Testis (tissue), 3 donors: Measurements from ENCODE around the gene NECTIN1. TPM values are rescaled to one million over a fixed set of nuclear protein-coding genes. Genes with fewer than 3 reads are reported as not detected.

ENCODE experiments used
- DNase-seq: peaks from one replicate; pipeline ENCODE4 v3.0.0-alpha.2; 2019
- H3K27ac ChIP-seq, 2 donors: fragments of 200-600 bp; sonication (generic); one replicate each; pipeline ENCODE4 v1.5.1; 2019
- H3K27me3 ChIP-seq: fragments of 200-600 bp; sonication (generic); one replicate; pipeline ENCODE4 v1.5.1; 2019
- H3K36me3 ChIP-seq: fragments of 200-600 bp; sonication (generic); one replicate; pipeline ENCODE4 v1.5.1; 2017; ENCODE audit warnings: low read depth; ENCODE audit errors: missing control alignments
- H3K4me1 ChIP-seq: fragments of 200-600 bp; sonication (generic); one replicate; pipeline ENCODE4 v1.5.1; 2019
- H3K4me3 ChIP-seq, 2 donors: fragments of 200-600 bp; sonication (generic); one replicate each; pipeline ENCODE4 v1.5.1; 2017 to 2019
- H3K9me3 ChIP-seq: fragments of 200-600 bp; sonication (generic); one replicate; pipeline ENCODE4 v1.5.1; 2017
- CTCF ChIP-seq, 3 experiments: fragments of 450-650 bp in 2 of 3; fragments of 200-600 bp in 1 of 3; sonication (generic) in 1 of 3; IDR thresholded peaks; one replicate each; pipeline ENCODE4 v1.5.1; 2016 to 2019; ENCODE audit warnings: antibody characterized with exemption in 3 of 3, mild to moderate bottlenecking in 2 of 3, moderate library complexity in 1 of 3
- POLR2A ChIP-seq: fragments of 450-650 bp; IDR thresholded peaks from one replicate; pipeline ENCODE4 v1.6.1; 2017; ENCODE audit warnings: antibody characterized with exemption, mild to moderate bottlenecking, moderate library complexity
- WGBS, 2 donors: methylation state at CpG; one replicate each; pipeline ENCODE4 v1.1.5; 2018; 5-methylcytosine and 5-hydroxymethylcytosine counted together
- intact Hi-C: fragments of 100-400 bp; cut with DNase I; formaldehyde crosslinking; loops from one replicate; pipeline ENCODE4 v1.15.1; 2023; ENCODE audit warnings: low total_unique reads
- polyA plus RNA-seq: library from polyadenylated mRNA; stranded (reverse); fragments of 350-450 nt; fragmentation: Illumina TruSeq; extraction: RNeasy Lipid Tissue Mini Kit (QIAGEN cat#74804); gene quantifications from one replicate; pipeline ENCODE4 v1.2.3, GENCODE V29; 2014; ENCODE audit warnings: low read depth, low replicate concordance; ENCODE audit not compliant: insufficient read depth
- total RNA-seq, 2 donors: library from RNA; depleted of rRNA; stranded (reverse); fragments of >200 nt; gene quantifications; one replicate each; pipeline ENCODE4 v1.2.3, GENCODE V29; 2016

NECTIN1 gene
- total and polyA plus RNA-seq, 3 donors from 2014 or later = 5.2 to 5.4 (median 5.2) TPM

DNA sequence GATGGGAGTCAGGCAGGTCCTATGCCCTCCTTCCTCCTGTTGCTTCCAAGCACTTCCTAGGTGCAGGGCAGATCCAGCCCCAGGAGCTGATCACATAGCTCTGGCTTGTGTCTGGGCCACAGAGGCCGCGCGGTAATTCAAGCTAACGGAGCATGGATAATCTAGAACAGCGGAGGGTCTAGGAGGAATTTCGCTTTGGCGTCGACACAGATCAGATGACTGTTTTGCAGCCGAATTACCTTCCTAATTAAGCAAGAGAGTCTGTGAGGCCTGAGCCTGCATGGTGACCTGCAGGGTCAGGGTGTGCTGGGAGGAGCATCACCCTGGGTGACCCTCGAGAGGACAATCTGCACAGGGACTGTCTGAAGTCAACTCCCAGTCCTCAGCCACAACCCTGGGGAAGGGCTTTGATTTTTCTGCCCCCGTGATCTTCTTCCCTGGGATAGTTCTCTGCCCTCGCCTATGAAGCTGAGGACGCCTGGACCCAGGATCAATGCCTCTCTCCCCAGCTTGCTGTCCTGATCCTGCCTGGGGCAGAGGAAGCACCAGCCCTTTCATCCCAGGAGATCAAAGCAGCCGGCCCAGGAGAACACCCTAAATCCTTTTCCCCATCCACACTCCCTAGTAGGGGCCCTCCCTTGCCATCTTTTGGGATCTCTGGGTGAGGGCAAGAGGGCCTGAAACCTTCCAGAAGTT is 11.0 kb downstream of the NECTIN1 start:
- intact Hi-C loops = no loop called here
- Histone ChIP-seq H3K9me3 (no peaks in the 10 kb centered on the region), H3K4me1 (no peaks in the 10 kb centered on the region), H3K27ac (no peak overlapping the region), H3K36me3 (no peaks in the 10 kb centered on the region), H3K27me3 (no peaks in the 10 kb centered on the region), H3K4me3 (no peak overlapping the region)
- no peak for DNase-seq
- no peak for TF ChIP-seq POLR2A
- 88 to 89% methylated on average over 13 to 14 of the region's 14 CpGs for WGBS, 2 donors

- no peaks in the 10 kb centered on the region for H3K4me1 ChIP-seq
Measured at GRCh38 chr11:119716582-119717498, 12.2 kb downstream of the NECTIN1 start.

GRCh38 chr11:119714590-119714989 is 14.4 kb downstream of the NECTIN1 start:
- intact Hi-C loops = no loop called here
- WGBS, 2 donors = 94 to 96% methylated on average over 6 of the region's 6 CpGs
- H3K27me3 ChIP-seq = no peaks in the 10 kb centered on the region
- H3K9me3 ChIP-seq = no peaks in the 10 kb centered on the region
- TF ChIP-seq POLR2A = no peak
- TF ChIP-seq CTCF (IDR thresholded peaks at IDR 0.05) = no peak
- no peaks in the 10 kb centered on the region for H3K36me3 ChIP-seq
- no peak for DNase-seq
- no peak overlapping the region for H3K27ac ChIP-seq
- H3K4me3 ChIP-seq = no peak overlapping the region
- H3K4me1 ChIP-seq = no peaks in the 10 kb centered on the region

More at GRCh38 chr11:119716582-119717498, 12.2 kb downstream of the NECTIN1 start:
- 89 to 91% methylated on average over 20 to 30 of the region's 30 CpGs for WGBS, 2 donors
- H3K4me3 ChIP-seq = no peak overlapping the region
- no peaks in the 10 kb centered on the region for H3K36me3 ChIP-seq
- TF ChIP-seq POLR2A (no peak), CTCF (IDR thresholded peaks at IDR 0.05) (no peak)
- H3K27ac ChIP-seq = no peak overlapping the region
- no peak for DNase-seq
- intact Hi-C loops = no loop called here
- no peaks in the 10 kb centered on the region for H3K27me3 ChIP-seq
- no peaks in the 10 kb centered on the region for H3K9me3 ChIP-seq

- TF ChIP-seq POLR2A (no peak), CTCF (IDR thresholded peaks at IDR 0.05) (no peak)
- no peak for DNase-seq
- Histone ChIP-seq H3K27ac (no peak overlapping the region), H3K4me1 (no peaks in the 10 kb centered on the region), H3K36me3 (no peaks in the 10 kb centered on the region), H3K4me3 (no peak overlapping the region), H3K9me3 (no peaks in the 10 kb centered on the region), H3K27me3 (no peaks in the 10 kb centered on the region)
- 93 to 98% methylated on average over 6 to 8 of the region's 8 CpGs for WGBS, 2 donors
- intact Hi-C loops = no loop called here
Measured at GRCh38 chr11:119714189-119714588, 14.8 kb downstream of the NECTIN1 start.

- no peaks in the 10 kb centered on the region for H3K27me3 ChIP-seq
- no peak overlapping the region for H3K27ac ChIP-seq
- WGBS, 2 donors = 80 to 92% methylated on average over 7 to 9 of the region's 9 CpGs
- no peak for TF ChIP-seq CTCF (IDR thresholded peaks at IDR 0.05)
- no peak for TF ChIP-seq POLR2A
- no peaks in the 10 kb centered on the region for H3K9me3 ChIP-seq
- H3K4me1 ChIP-seq = no peaks in the 10 kb centered on the region
- intact Hi-C loops = no loop called here
- DNase-seq = no peak
- no peaks in the 10 kb centered on the region for H3K36me3 ChIP-seq
- H3K4me3 ChIP-seq = no peak overlapping the region
Measured at GRCh38 chr11:119713359-119714040, 15.5 kb downstream of the NECTIN1 start.
